Right renal pelvis (tissue), 4 donors: ENCODE data around the gene INO80D. TPM values are rescaled to one million over a fixed set of nuclear protein-coding genes. Genes with fewer than 3 reads are reported as not detected.
"Not testable (repeated sequence)": the region's sequence is repeated elsewhere in the genome, so short reads cannot be mapped to it uniquely, and the experiment has no call there.

ENCODE experiments used
- DNase-seq, 4 donors: peaks; one replicate each; pipeline ENCODE4 v3.0.0-alpha.2; 2013; ENCODE audit warnings: low read depth in 4 of 4, low spot score in 3 of 4, missing footprints in 1 of 4
- polyA plus RNA-seq, 4 donors: library from polyadenylated mRNA; unstranded; fragments of 120-200 nt; gene quantifications; one replicate each; pipeline ENCODE4 v1.2.1, GENCODE V29; 2013; ENCODE audit not compliant: insufficient read length in 4 of 4

Gene INO80D
- polyA plus RNA-seq, 4 donors: 8.9 to 11.2 (median 9.7) TPM

DNA sequence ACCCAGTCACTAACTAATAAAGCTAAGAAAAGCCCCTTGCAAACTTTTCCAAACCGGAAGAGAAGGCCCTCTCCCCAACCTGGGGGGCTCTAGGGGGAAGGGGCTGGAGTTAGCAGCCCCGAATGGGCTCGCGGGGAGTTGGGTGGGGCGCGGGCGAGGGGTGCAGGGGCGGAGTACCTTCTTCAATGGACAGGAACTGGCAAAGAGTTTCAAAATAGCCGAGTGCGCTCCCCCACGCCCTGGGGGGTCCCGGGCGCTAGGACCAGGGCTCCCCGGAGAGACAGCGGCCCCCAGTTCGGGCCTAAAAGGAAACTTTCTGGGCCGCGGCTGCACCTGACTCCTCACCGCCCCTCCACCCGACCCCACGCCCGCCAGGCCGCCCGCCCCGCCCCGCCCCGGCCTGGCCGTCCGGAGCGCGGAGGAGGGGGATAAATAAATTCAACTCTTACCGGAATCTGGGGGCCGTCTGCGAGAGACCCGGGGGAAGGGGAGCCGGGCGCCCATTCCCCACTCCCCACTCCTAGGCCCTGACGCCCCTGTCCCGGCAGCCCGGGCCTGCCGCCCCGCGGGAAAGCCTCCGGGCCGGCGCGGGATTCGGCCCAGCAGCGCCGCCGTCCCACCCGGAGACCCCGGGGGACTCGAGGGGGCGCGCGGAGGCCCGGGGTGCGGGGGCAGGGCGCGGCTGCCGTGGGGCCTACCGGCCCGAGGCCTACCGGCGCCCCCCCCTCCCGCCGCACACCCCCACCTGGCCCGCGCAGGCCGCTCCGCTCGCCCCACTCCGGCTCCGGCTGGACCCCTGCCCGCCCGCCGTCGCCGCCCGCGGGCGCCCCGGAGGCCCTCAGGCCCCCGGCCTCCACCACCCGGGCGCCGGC, 868 bp downstream of the INO80D start:
- peak in 1 of 4 donors; percentile 27 for DNase-seq

DNA sequence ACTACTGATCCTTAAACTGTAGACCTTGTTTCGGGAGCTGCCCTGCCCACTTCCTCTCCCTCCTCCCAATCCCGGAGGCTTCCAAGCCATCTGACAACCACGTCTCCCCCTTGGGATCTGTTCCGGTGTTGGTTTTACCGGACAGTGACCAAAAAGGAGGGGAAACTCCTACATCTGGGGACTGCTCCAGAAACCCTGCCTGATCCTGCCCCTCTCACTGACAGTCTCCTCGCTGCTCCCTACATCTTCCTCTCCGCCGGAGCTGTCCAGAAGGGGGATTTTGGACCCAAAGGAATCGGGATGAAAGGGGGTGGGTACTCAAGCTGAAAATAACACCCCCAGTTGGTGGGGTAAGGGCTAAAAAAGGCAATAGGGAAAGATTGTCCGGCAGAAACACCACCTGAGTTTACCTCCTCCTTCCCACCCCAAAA, 1.5 kb downstream of the INO80D start:
- DNase-seq: peak in 1 of 4 donors; percentile 76

DNA sequence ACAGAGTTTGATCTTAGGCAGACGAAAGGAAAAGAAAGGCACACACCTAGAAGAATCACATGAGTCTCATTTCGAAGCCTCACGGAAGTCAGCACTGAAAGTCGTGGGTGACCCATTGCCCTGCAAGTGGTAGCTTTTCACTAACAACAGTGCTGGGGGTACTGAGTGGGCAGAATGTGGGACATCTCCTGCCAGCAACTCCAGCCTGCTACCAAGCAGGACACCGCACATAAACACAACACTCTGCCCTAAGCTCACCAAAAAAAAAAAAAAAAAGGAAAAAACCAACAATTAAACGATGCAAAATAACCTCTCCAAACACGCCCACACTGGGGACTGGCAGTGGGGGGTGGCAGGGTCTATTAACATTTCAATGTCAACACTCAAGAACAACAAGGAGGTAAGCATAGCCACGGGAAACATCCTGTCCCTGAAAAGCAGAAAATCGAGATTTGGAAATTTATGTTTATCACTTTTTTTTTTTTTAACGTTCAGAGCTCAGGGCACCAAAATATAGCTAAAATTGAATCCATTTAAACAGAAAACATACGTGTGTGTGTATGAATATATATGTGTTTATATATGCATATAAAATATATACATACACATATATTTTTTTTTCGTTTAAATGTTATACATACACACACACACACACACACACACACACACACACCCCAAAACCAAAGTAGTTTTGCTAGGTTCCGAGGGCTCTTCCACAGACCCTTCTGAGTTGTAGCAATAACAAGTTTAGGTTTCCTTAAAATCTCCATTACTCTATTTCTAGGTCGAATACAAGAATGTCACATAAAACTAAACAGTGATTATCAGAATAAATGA, 2.2 kb downstream of the INO80D start:
- DNase-seq: peak in 1 of 4 donors; percentile 8

DNA sequence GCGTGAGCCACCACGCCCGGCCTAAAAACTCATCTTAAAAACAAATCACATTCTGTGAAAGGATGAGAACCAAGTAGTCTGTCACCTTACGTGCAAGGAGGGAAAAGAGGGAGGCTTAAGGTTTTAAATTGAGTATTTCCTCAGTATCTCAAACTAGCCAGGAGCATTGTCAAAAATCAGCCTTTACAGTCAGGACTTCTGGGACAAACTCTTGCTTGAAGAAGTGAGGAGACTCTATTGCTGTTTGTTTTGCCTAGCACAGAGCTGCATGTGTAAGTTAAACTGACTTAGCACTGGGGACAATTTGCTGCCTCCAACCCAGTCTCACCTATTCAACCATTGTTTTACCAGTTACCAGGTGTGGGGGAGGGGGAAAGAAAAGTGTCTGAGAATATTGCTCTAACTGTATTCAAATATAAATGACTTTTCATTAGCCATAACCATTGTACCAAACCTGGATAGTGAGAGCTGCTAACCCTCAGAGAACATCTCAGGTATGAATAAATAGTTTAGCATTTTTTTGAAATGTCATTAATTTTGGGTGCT, 3.6 kb downstream of the INO80D start:
- DNase-seq: no peak

DNA sequence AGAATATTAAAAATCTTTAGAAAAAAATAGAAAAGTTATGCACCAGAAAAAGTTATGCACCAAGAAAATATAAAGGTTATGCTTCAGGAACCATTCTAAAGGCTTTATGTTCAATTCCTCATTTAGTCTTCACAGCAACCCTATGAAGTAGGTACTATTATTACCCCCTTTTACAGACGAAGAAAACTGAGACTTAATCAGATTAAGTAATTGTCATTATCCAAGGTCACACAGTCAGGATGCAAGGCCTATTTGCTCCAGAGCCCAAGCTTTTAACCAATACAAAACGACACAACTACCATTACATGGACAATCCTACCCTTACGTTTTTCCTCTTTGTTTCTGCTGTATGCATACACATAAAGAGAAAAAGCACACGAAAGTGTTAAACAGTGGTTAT, 5.0 kb downstream of the INO80D start:
- DNase-seq: no peak

DNA sequence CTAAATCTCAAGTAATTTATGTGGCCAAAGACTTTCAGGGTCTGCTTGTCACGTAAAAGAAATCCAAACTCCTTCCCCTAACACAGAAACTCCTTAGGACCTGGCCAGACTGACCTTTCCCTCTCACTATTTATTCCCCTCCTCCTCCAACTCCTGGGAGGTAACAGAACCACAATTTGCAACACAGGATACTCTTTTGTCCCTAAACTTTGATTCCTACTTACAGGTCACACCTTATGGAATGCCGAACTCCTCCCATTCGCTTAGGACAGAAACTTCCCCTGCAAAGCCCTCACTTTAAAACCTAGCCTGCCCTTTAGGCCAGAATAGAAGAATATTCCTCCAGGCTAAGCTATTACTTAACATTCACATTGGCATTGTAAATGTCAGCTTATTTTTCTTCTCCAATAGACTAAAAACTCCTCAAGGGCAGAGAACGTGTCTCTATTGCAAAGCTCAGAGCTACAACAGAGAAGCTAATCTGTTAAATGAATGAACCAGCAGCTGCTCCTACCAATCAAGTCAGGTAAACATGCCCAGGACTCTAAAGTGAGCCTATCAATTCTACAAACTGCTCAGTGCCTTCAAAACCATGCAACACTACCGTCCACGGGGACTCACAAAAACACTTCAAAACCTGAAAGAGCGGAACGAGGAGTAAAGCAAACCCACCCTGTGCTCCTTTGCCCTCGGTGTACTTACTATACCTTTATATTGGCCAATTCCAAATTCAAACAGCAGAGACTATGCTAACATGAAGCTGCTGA, 6.1 kb downstream of the INO80D start:
- DNase-seq: no peak

DNA sequence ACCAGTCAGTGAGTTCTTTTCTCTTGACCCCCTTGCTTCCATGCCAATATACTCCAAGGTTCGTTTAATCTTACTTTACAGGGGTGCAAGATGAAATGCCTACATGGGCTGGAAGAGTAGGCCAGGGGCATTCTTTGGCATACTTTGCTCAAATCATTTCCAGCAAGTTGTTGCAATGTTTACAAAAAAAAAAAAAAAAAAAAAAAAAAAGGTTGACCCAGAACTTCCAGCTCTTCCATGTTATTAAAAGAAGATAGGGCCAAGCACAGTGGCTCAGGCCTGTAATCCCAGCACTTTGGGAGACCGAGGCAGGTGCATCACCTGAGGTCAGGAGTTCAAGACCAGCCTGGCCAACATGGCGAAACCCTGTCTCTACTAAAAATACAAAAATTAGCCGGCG, 8.1 kb downstream of the INO80D start:
- not testable (repeated sequence) for DNase-seq

DNA sequence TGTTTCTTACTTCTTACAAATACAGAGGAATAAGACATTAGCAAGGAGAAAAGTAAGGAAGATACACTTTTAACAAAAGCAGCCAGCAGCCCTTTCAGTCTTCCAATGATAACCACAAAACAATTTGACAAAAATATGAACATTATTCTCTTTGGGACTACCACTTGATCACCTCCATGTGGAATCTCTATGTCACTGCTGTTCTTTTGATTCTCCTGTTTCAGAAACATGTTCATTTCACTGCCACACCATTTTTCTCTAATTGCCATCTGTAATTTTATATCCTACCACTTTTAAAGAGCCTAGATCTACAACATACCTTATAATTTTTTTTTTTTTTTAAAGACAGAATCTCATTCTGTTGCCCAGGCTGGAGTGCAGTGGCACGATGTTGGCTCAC, 10.9 kb downstream of the INO80D start:
- DNase-seq: no peak

DNA sequence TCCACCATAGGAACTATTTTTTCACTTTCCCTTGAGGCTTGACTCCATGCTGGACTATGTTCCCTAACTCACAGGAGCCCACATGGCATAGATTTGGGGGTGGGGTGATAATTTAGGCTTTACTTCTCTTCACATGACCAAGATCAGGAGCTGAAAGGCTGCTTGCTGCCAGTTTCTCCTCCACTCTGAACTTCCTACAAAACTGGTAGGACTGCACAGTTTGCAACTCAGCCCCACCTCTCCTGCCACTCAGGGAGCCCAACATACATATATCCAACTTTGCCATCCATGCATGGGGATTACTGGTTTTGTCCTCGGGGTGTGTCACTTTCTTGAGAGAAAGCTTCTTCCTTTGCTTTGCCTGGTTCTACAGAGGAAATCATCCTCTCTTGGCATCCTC, 14.2 kb downstream of the INO80D start:
- DNase-seq: no peak

DNA sequence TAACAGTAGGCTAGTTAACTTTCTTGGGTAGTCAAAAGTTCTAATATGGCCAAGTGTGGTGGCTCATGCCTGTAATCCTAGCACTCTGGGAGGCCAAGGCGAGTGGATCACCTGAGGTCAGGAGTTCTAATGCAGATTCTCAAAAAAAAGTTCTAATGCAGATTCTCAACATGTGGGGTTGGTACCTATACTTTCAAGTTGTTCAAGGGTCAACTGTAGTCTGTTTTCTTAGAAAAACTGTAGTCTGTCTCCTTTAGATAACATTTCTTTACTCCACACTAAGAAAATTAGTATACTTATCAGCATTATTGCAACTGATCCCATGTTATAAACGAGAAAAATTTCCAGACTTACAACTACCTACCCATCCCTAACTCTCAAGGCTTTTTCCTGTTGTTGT, 16.6 kb downstream of the INO80D start:
- no peak for DNase-seq

DNA sequence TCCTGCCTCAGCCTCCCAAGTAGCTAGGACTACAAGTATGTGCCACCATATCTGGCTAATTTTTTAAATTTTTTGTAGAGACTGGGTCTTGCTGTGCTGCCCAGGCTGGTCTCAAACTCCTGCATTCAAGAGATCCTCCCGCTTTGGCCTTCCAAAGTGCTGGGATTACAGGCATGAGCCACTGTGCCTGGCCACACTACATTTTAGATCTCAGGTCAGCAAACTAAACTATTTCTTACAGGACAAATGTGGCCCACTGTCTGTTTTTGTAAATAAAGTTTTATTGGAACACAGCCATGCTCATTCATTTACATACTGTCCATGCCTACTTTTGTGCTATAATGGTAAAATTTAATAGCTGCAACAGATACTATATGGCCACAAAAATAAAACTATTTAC, 17.8 kb downstream of the INO80D start:
- no peak for DNase-seq

DNA sequence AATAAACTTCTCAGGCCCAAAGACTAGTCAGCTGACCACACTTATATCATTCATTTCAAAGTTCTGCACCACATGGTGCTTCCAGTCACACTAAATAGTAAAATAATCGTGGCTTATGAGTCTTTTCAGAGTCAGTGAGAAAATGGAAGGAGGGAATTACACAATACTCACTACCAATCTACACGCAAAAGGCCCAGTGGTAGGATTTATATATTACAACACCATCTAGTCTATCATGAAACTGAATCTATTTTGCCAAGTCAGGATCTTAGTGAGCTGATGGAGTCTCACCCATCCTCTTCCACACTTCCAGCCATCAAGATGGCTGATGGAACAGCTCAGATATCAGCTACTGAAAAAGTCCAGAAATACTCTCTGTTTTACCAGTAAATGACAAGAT, 21.9 kb downstream of the INO80D start:
- no peak for DNase-seq

DNA sequence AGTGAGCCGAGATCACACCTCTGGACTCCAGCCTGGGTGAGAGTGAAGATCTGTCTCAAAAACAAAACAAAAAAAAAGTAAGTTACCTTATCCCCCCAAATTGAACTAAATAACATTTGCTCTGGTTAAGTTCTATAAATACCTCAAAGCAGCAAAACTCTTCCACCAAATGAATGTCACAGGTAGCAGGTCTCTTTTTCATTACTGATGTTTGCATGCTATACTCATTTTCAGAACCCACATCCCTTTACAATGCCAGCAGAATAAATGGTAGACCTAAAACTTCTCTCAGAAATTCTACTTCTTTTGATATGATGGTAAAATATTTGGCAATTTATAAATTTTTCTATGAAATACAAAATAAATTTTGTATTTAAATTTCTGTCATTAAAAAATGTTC, 22.3 kb downstream of the INO80D start:
- no peak for DNase-seq

DNA sequence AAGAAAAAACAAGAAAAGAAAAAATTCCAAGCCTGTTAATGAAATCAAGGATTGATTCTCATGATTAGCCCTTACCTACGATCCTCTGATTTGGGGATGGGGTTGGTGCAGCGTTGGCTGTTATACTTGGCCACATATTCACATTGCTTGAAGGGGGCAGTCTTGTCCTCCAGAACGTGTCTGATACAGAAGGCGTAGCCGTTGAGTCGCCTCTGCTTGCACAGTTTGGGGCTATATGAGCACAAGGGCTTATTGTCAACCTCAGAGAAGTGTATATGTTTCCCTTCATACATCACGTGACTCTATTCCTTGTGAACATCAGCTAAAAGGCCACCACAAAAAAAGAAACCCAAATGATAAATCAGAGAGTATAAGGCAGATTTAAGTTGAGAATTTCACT, 23.2 kb downstream of the INO80D start:
- no peak for DNase-seq

DNA sequence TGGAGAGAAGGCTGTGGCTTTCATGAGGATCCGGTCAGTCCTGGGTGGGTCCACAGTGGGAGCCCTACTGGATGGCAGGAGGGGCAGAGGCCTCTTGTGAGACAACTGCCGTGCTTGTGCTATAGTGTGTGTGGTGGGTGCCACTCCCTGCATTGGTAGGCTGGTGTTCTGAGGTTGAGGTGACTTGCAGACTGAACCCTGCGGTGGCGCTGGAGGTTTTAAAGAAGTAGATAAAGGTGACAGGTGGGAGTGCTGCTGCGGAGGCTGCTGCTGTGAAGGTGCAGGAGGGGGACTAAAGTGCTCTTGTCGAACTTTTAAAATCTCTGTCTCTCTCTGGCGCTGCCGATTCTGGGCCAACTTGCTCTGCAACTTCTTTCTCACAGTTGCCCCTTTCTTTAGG, 29.7 kb downstream of the INO80D start:
- DNase-seq: no peak

DNA sequence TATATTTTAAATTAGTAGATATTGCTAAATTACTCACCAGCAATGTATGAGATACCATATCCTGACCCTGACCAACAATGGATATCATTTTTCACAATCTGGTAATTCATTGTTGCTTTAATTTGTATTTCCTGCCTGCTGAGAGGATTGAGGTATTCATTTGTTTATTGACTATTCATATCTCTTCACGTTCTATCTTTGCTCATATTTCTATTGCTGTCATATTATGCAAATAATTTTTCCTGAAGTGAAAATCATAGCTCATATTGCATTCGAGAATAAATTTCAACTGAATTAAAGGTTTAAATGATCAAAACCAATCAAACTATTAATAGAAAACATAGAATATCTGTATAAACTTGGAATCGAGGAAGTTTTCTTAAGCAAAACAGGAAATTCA, 31.0 kb downstream of the INO80D start:
- DNase-seq: no peak

DNA sequence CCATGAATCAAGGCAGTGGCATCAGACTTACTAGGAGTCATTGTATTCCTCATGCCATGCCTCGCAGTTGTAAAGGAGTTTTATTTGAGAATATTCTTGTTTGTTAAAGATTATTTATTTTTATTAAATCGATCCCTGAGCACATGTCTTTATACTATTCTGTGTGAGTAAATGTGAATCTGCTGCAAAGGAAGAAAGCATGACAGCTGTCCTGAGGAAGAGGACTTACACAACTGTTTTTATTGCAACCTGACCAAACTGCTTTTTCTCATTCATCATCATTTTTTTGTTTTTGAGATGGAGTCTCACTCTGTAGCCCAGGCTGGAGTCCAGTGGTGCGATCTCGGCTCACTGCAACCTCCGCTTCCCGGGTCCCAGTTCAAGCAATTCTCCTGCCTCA, 34.1 kb downstream of the INO80D start:
- DNase-seq: no peak

DNA sequence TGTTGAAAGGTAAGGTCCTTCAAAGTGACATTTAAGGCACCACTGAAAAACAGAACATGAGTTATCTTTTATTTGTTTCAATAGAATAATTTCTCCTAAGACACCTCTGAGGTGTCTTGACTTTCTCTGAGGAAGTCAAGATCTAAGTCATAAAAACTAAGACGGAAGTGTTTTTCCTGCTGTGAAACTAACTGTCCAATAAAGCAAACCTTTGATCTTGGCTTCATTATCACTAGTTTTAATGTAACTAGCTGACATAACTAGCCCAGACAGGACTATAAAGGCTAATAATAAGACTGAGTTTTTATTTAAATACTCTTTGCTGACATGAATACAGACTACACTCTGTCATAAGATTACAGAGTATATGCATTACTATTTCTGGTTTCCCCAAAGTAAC, 36.6 kb downstream of the INO80D start:
- no peak for DNase-seq

DNA sequence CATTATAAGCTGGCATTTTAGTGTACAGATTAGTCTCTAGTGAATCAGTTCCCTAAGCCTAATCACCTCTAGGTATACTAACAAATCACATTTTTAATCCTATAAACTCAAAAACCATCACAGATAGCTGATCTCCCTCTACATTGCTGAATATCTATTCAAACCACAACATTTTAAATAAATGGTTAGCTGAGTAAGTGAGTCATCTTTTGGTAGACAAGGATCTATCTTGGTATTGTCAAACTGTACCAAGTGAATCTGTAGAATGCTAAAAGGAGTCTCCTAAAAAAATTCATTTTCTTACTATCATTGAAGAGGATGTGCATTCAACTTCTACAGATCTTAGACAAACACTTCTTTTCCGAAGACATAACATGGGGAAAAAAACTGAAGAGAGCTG, 40.7 kb downstream of the INO80D start:
- no peak for DNase-seq

DNA sequence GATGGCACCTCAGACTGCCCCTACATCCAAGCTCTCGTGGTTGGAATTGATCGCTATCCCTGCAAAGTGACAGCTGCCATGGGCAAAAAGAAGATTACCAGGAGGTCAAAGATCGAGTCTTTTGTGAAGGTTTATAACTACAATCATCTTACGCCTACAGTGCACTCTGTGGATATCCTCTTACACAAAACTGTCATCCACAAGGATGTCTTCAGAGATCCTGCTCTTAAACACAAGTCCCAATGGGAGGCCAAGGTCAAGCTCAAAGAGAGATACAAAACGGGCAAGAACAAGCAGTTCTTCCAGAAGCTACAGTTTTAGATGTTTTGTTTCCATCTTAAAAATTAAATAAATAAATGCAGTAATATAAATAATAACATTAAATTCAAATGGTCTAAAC, 45.4 kb downstream of the INO80D start:
- DNase-seq: no peak

DNA sequence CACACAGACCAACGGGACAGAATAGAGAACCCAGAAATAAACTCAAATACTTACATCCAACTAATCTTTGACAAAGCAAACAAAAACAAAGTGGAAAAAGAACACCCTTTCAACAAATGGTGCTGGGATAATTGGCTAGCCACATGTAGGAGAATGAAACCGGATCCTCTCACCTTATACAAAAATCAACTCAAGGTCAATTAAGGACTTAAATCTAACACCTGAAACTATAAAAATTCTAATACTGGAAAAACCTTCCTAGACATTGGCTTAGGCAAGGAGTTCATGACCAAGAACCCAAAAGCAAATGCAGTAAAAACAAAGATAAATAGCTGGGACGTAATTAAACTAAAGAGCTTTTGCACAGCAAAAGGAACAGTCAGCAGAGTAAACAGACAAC, 50.6 kb downstream of the INO80D start:
- DNase-seq: not testable (repeated sequence)
